Left hindlimb (tissue), 1 donor: ENCODE data around the gene CRAMP1.
"Not testable (repeated sequence)": the region's sequence is repeated elsewhere in the genome, so short reads cannot be mapped to it uniquely, and the experiment has no call there.

Experiments
- DNase-seq: peaks from one replicate; pipeline ENCODE4 v3.0.0-alpha.2; 2018

Gene CRAMP1

GRCh38 chr16:1612320-1613111 lies at the start of gene CRAMP1:
CRAMP1 (plus strand) TSS chr16:1612360; CDS start chr16:1614640, 2,280 bp downstream.
- no peak for DNase-seq

- no peak for DNase-seq
Observed at GRCh38 chr16:1563786-1564185, 48.4 kb upstream of the CRAMP1 start.

- DNase-seq: no peak
Observed at GRCh38 chr16:1564325-1564724, 47.8 kb upstream of the CRAMP1 start.

GRCh38 chr16:1565083-1565805 lies 46.9 kb upstream of the CRAMP1 start:
- DNase-seq: no peak

- DNase-seq: no peak
Observed at GRCh38 chr16:1567988-1568387, 44.2 kb upstream of the CRAMP1 start.

GRCh38 chr16:1571012-1571671 lies 41.0 kb upstream of the CRAMP1 start:
- no peak for DNase-seq

- DNase-seq: no peak
Observed at GRCh38 chr16:1572673-1573072, 39.5 kb upstream of the CRAMP1 start.

- DNase-seq: no peak
Observed at GRCh38 chr16:1573301-1573700, 38.9 kb upstream of the CRAMP1 start.

- DNase-seq: no peak
Observed at GRCh38 chr16:1575578-1575977, 36.6 kb upstream of the CRAMP1 start.

GRCh38 chr16:1579214-1579613 lies 32.9 kb upstream of the CRAMP1 start:
- DNase-seq: no peak

- no peak for DNase-seq
Observed at GRCh38 chr16:1580256-1580655, 31.9 kb upstream of the CRAMP1 start.

GRCh38 chr16:1580956-1581355 lies 31.2 kb upstream of the CRAMP1 start:
- no peak for DNase-seq

GRCh38 chr16:1581804-1582203 lies 30.4 kb upstream of the CRAMP1 start:
- no peak for DNase-seq

- no peak for DNase-seq
Observed at GRCh38 chr16:1583180-1583579, 29.0 kb upstream of the CRAMP1 start.

GRCh38 chr16:1584926-1585484 lies 27.2 kb upstream of the CRAMP1 start:
- no peak for DNase-seq

- DNase-seq: no peak
Observed at GRCh38 chr16:1590366-1590765, 21.8 kb upstream of the CRAMP1 start.

GRCh38 chr16:1590930-1591705 lies 21.0 kb upstream of the CRAMP1 start:
- DNase-seq: no peak

- DNase-seq: no peak
Observed at GRCh38 chr16:1592446-1592845, 19.7 kb upstream of the CRAMP1 start.

- DNase-seq: not testable (repeated sequence)
Observed at GRCh38 chr16:1595511-1595910, 16.6 kb upstream of the CRAMP1 start.

GRCh38 chr16:1596516-1596915 lies 15.6 kb upstream of the CRAMP1 start:
- DNase-seq: no peak

GRCh38 chr16:1597154-1597553 lies 15.0 kb upstream of the CRAMP1 start:
- DNase-seq: no peak

GRCh38 chr16:1601031-1601430 lies 11.1 kb upstream of the CRAMP1 start:
- no peak for DNase-seq

GRCh38 chr16:1601489-1601888 lies 10.7 kb upstream of the CRAMP1 start:
- DNase-seq: no peak
